H7 (cell line): ENCODE measurements around the gene SLC2A11. TPM values are rescaled to one million over a fixed set of nuclear protein-coding genes. Genes with fewer than 3 reads are reported as not detected.
A peak's percentile ranks its signal among the peaks of the same experiment; 100 is the strongest.
"Not testable (repeated sequence)": the region's sequence is repeated elsewhere in the genome, so short reads cannot be mapped to it uniquely, and the experiment has no call there.

Source experiments
- DNase-seq: peaks from one replicate; pipeline ENCODE4 v3.0.0; 2012
- H3K27me3 ChIP-seq: 2 replicates; pipeline ENCODE4 v1.6.0; 2011; ENCODE audit warnings: mild to moderate bottlenecking, low read length; ENCODE audit not compliant: control insufficient read depth, insufficient read depth
- H3K36me3 ChIP-seq: replicated peaks from 2 replicates; pipeline ENCODE4 v1.5.1; 2011; ENCODE audit warnings: low read length; ENCODE audit not compliant: control insufficient read depth, insufficient read depth
- H3K4me3 ChIP-seq: 2 replicates; pipeline ENCODE4 v1.5.1; 2011; ENCODE audit warnings: low read depth, mild to moderate bottlenecking, control low read depth, low read length, moderate library complexity; ENCODE audit not compliant: insufficient read depth
- total RNA-seq: library from RNA; depleted of rRNA; stranded (reverse); fragments of >200 nt; shearing (Covaris generic); gene quantifications from 2 replicates; pipeline ENCODE4 v1.2.3, GENCODE V29; 2014

Gene SLC2A11
- total RNA-seq, 1 experiment from 2014 or later = 10.7 TPM

GRCh38 chr22:23847991-23848864, 9.4 kb upstream of the SLC2A11 start:
- Histone ChIP-seq H3K27me3 (0 out of 2 replicates have a peak, but pooled peaks cover 2% of the 10 kb centered on the region), H3K4me3 (no peak overlapping the region), H3K36me3 (no peaks in the 10 kb centered on the region)
- peak; percentile 87 for DNase-seq

DNA sequence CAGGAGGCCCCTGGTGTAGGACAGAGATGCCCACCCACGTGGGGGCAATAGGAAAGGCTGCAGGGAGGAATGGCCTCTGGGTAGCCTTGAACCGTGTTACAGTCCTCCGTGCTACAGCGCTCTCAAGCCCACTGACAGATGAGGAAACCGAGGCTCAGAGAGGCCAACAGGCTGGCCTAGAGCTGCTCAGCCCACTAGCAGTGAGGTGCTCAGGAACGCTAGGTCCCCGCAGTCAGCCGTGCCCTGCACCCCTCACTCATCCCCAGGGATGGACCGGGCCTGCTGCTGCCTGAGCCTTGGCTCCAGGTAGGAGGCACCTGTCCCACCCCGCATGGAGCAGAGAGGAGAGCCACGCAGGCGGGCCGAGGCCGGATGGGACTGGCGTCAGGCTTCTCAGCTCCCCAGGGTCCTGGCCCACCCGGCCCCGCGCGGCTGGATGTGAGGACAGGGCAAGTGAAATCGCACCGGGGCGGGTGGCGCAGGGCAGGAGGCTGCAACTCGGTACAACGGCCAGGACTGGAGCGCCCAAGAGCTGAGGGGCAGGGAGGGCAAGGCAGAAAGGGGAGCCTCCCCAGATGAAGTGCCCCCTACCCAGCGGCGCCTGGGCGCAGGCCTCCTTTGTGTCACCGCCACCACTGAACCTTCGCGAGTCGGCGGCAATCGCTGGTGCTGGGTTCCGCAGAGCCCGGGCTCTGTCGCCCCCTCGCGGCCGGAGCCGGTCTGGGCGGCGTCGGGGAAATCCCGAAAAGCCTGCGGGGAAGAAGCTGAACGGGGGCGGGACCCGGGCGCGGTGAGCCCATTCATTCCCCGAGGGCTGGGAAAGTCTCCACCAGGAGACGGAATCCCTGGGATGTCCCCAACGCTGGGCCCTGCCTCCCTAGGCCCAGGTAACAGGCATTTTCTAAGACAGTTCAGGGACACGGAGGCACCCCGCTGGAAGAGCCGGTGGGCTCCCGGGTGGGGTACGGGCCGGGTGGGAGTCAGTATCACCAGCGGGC, 8.4 kb upstream of the SLC2A11 start:
- Histone ChIP-seq H3K27me3 (0 out of 2 replicates have a peak, but pooled peaks cover 2% of the 10 kb centered on the region), H3K4me3 (no peak overlapping the region), H3K36me3 (no peaks in the 10 kb centered on the region)
- peak; percentile 99 for DNase-seq

DNA sequence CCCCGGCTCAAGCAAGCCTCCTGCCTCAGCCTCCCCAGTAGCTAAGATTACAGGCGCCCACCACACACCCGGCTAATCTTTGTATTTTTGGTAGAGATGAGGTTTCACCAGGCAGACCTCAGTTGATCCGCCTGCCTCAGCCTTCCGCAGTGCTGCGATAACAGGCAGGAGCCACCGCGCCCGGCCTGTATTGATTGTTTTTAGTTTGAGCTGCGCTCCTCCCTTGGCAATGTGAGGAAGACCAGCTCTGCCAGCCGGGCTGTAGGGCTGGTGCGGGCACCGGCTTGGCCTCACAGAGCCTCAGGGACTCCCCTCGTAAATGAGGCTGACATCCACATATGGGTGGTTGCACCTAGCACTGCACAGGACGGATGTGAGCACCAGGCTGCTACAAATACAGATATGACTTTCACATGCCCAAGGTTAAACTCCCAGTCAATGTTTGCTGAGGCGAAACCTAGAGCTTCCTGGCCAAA, 7.5 kb upstream of the SLC2A11 start:
- H3K36me3 ChIP-seq = no peaks in the 10 kb centered on the region
- H3K4me3 ChIP-seq = no peak overlapping the region
- H3K27me3 ChIP-seq = 0 out of 2 replicates have a peak, but pooled peaks cover 2% of the 10 kb centered on the region
- DNase-seq = peak; percentile 35

- Histone ChIP-seq H3K36me3 (no peaks in the 10 kb centered on the region), H3K4me3 (peak overlapping the region; percentile 78), H3K27me3 (no peaks in the 10 kb centered on the region)
- peak; percentile 88 for DNase-seq
Measured at GRCh38 chr22:23856721-23857605, 712 bp upstream of the SLC2A11 start.

DNA sequence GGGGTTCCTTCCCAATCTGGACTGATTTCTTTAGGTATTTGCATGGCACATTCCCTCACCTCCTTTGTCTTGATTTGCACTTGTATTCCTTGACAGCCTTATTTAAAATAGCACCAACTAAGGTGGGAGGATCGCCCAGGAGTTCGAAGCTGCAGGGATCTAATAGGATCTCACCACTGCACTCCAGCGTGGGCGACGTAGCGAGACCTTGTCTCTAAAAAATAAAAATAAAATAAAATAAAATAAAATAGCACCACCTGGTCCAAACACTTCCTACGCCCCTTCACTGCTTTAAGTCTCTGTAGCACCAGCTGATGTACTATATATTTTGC, 775 bp downstream of the SLC2A11 start:
- no peaks in the 10 kb centered on the region for H3K27me3 ChIP-seq
- H3K4me3 ChIP-seq = peak overlapping the region; percentile 78
- DNase-seq = no peak
- no peaks in the 10 kb centered on the region for H3K36me3 ChIP-seq

- Histone ChIP-seq H3K36me3 (no peaks in the 10 kb centered on the region), H3K27me3 (no peaks in the 10 kb centered on the region), H3K4me3 (no peak overlapping the region)
- no peak for DNase-seq
Measured at GRCh38 chr22:23859201-23859600, 1.5 kb downstream of the SLC2A11 start.

DNA sequence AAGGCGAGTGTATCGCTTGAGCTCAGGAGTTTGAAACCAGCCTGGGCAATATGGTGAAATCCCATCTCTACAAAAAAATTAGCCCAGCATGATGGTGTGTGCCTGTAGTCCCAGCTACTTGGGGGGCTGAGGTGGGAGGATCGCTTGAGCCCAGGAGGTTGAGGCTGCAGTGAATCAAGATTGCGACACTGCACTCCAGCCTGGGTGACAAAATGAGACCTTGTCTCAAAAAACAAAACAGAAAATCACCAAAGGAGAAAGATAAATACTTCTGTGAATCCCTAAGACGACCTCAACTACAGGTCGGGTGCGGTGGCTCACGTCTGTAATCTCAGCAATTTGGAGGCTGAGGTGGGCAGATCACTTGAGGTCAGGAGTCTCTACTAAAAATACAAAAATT, 2.5 kb downstream of the SLC2A11 start:
- DNase-seq, H3K27me3 ChIP-seq, H3K36me3 ChIP-seq, H3K4me3 ChIP-seq: not testable (repeated sequence)

DNA sequence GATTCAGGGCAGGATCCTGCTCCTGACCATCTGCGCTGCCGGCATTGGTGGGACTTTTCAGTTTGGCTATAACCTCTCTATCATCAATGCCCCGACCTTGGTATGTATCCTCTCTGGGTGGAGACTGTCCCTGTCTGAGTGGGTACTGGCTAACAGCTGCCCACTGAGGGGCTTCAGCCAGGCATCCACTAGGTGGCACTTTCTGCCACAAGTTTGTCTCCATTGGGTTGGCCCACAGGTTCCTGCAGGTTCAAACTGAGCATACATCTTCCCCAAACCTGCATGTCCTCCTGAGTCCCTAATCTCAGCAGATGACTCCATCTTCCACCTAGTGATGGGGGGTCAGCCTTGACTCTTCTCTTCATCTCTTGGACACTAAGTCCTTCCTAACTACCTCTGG, 4.4 kb downstream of the SLC2A11 start:
- H3K27me3 ChIP-seq = no peaks in the 10 kb centered on the region
- no peaks in the 10 kb centered on the region for H3K36me3 ChIP-seq
- peak; percentile 85 for DNase-seq
- no peak overlapping the region for H3K4me3 ChIP-seq

GRCh38 chr22:23864499-23865154, 7.0 kb downstream of the SLC2A11 start:
- H3K4me3 ChIP-seq, DNase-seq, H3K36me3 ChIP-seq, H3K27me3 ChIP-seq: not testable (repeated sequence)

- no peak overlapping the region for H3K4me3 ChIP-seq
- no peak for DNase-seq
- H3K27me3 ChIP-seq = no peaks in the 10 kb centered on the region
- peaks cover 2% of the 10 kb centered on the region; the same call in 1 of the 2 replicates for H3K36me3 ChIP-seq
Measured at GRCh38 chr22:23868580-23868979, 10.9 kb downstream of the SLC2A11 start.

DNA sequence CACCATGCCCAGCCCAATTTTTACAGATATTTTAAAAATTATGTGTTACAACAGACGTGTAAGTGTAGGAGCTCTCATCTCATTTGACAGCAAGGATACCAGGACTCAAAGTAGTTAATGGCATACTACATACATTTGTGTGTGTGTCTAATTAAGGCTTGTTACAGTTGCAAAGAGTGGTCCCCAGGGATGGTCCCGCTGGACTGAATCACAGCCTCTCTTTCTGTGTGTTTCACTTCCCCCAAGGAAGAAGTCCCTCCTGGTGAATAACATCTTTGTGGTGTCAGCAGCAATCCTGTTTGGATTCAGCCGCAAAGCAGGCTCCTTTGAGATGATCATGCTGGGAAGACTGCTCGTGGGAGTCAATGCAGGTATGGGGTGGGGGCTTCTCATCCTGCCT, 17.2 kb downstream of the SLC2A11 start:
- H3K36me3 ChIP-seq = no peaks in the 10 kb centered on the region
- H3K4me3 ChIP-seq = no peak overlapping the region
- no peak for DNase-seq
- no peaks in the 10 kb centered on the region for H3K27me3 ChIP-seq

DNA sequence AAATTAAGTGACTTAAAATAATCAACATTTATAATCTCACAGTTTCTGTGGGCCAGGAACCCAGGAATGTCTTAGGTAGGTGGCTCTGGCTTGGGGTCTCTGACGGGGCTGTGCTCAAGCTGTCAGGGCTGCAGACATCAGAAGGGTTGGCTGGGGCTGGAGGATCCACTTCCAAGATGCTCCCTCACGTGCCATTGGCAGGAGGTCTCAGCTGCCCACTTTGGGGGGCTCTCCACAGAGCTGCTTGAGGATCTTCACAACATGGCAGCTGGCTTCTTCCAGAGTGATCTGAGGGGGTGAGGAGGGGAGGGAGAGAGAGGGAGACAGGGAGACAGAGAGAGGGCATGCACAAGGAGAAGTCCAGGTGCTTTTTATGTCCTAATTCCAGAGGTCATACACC, 18.1 kb downstream of the SLC2A11 start:
- no peak for DNase-seq
- H3K4me3 ChIP-seq = no peak overlapping the region
- no peaks in the 10 kb centered on the region for H3K27me3 ChIP-seq
- no peaks in the 10 kb centered on the region for H3K36me3 ChIP-seq

DNA sequence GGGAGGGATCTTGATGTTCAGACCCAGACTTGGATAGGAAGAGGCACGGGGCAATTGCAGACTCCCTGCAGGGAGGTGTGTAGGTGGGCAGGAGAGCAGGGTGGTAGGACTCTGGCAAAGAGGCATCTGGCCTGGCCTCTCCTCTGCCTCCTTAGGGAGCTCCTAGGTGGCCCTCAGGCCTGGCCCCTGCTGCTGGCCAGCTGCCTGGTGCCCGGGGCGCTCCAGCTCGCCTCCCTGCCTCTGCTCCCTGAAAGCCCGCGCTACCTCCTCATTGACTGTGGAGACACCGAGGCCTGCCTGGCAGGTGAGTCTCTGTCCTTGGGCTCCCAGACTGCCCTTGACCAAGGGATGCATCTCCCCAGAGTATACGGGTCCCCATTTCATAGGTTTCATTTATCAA, 19.9 kb downstream of the SLC2A11 start:
- no peak overlapping the region for H3K4me3 ChIP-seq
- no peak for DNase-seq
- no peaks in the 10 kb centered on the region for H3K27me3 ChIP-seq
- H3K36me3 ChIP-seq = no peaks in the 10 kb centered on the region; the same call in 1 of the 2 replicates
